ENCODE results near the gene PPP1R14B. TPM values are rescaled to one million over a fixed set of nuclear protein-coding genes. Genes with fewer than 3 reads are reported as not detected.

PPP1R14B gene
- total RNA-seq, 1 donor from 2014 or later, result 76.5 TPM

DNA sequence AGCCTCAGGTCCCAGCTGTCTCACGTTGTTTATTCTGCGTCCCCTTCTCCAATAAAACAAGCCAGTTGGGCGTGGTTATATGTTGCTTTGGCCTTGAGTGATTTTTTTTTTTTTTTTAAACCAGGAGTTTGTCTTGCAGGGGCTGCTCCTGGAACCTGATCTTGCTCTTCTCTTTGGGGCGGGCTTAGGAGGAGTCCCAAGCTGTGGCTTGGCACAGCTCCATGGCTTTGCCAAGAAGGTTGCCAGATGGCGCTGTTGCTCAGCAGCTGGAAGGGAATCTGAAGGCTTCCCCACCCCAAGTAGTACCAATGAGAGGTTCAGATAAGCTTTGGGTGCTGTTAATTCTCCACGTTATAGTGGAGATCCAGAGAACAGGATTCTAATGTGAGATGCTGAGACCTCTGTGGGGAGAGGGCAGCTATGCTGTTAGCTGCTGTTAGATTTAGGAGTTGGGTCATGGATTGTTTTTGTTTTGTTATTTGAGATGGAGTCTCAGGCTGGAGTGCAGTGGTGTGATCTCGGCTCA lies 42.2 kb downstream of the PPP1R14B start:
- peaks cover 48% of the 10 kb centered on the region for H3K36me3 ChIP-seq

DNA sequence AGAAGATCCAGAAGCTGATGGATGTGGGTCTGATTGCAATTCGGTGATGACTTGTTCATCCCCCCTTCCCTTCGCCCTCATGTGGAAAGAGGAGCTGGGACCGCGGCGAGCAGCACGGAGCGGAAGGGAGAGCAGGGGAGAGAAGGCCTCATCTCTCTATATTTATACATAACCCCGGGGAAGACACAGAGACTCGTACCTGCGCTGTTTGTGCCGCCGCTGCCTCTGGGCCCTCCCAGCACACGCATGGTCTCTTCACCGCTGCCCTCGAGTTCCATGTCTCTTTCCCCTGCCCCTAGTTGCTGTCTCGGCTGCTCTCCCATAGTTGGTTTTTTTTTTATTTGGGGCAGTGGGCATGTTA lies 42.7 kb downstream of the PPP1R14B start:
- TF ChIP-seq, protein P1, sequence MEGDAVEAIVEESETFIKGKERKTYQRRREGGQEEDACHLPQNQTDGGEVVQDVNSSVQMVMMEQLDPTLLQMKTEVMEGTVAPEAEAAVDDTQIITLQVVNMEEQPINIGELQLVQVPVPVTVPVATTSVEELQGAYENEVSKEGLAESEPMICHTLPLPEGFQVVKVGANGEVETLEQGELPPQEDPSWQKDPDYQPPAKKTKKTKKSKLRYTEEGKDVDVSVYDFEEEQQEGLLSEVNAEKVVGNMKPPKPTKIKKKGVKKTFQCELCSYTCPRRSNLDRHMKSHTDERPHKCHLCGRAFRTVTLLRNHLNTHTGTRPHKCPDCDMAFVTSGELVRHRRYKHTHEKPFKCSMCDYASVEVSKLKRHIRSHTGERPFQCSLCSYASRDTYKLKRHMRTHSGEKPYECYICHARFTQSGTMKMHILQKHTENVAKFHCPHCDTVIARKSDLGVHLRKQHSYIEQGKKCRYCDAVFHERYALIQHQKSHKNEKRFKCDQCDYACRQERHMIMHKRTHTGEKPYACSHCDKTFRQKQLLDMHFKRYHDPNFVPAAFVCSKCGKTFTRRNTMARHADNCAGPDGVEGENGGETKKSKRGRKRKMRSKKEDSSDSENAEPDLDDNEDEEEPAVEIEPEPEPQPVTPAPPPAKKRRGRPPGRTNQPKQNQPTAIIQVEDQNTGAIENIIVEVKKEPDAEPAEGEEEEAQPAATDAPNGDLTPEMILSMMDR (IDR thresholded peaks at IDR 0.05), result no peak
- Histone ChIP-seq H3K4me1 (peaks cover 47% of the 10 kb centered on the region), H3K27me3 (no peaks in the 10 kb centered on the region), H3K36me3 (peaks cover 53% of the 10 kb centered on the region), H3K4me3 (no peak overlapping the region), H3K27ac (no peak overlapping the region), H3K9me3 (no peaks in the 10 kb centered on the region)
- intact Hi-C loops (cut with DNase I), result loop anchor here (5.0 kb wide), 1 partner anchor 98 kb away; the partner anchor contains the start of gene CATSPERZ
- ATAC-seq, result no peak
- no peak for DNase-seq

More for the DNA sequence above, 42.2 kb downstream of the PPP1R14B start:
- TF ChIP-seq, protein P1 (IDR thresholded peaks at IDR 0.05), result peak; percentile 76
- Histone ChIP-seq H3K9me3 (no peaks in the 10 kb centered on the region), H3K4me1 (peaks cover 47% of the 10 kb centered on the region), H3K27ac (no peak overlapping the region), H3K27me3 (no peaks in the 10 kb centered on the region), H3K4me3 (no peak overlapping the region)
- intact Hi-C loops (cut with DNase I), result loop anchor here (5.0 kb wide), 1 partner anchor 98 kb away; the partner anchor contains the start of gene CATSPERZ
- ATAC-seq (peak; percentile 76), DNase-seq (peak; percentile 90)

DNA sequence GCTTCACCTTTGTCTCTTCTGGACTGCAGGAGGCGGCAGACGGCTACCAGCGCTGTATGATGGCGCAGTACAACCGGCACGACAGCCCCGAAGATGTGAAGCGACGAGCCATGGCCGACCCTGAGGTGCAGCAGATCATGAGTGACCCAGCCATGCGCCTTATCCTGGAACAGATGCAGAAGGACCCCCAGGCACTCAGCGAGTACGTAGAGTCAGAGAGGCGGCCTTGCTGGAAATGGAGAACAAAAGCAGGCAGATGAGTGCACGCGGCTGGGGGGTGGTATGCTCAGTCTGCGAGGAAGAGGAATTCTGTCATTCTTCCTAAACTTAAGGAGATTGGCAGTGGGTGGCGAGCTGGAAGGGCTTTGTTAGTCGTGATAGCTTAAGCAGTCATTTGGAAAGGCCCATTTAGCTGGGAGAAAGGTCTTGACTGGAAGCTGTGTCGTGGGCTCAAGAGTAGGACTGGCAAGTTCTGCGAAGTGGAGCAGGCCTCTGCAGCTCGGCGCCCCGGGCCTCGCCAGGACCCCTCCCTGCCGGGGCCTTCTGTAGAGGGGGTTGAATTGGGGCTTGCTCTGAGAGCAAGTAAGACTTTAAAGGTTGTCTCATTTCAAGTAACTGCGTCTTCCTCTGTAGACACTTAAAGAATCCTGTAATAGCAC lies 43.2 kb downstream of the PPP1R14B start:
- H3K9me3 ChIP-seq, result no peaks in the 10 kb centered on the region
- H3K4me3 ChIP-seq, result no peak overlapping the region
- H3K27me3 ChIP-seq, result no peaks in the 10 kb centered on the region
- ATAC-seq (no peak), DNase-seq (no peak)
- H3K36me3 ChIP-seq, result peaks cover 58% of the 10 kb centered on the region
- H3K4me1 ChIP-seq, result peaks cover 42% of the 10 kb centered on the region
- intact Hi-C loops (cut with DNase I), result loop anchor here (5.0 kb wide), 1 partner anchor 99 kb away; the partner anchor contains the start of gene CATSPERZ
- TF ChIP-seq, protein P1 (IDR thresholded peaks at IDR 0.05), result no peak
- H3K27ac ChIP-seq, result no peak overlapping the region

DNA sequence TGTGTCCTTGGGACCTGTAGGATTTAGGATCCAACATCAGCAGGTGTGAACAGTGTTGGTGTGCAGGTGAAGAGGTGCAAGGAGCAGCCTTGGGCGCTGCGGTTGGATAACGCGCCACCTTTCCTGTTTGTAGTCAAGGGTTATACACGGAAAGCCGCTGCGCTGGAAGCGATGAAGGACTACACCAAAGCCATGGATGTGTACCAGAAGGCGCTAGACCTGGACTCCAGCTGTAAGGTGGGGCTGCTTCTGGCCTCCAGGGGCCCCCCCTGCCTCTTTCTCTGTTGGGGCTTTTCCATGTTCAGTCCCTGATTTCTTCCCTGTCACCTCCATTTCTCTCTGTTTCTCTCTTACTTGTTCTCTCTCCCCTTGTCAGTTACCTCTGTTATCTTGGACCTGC lies 43.8 kb downstream of the PPP1R14B start:
- peaks cover 36% of the 10 kb centered on the region for H3K4me1 ChIP-seq
- no peaks in the 10 kb centered on the region for H3K9me3 ChIP-seq
- H3K4me3 ChIP-seq, result no peak overlapping the region
- no peaks in the 10 kb centered on the region for H3K27me3 ChIP-seq
- H3K36me3 ChIP-seq, result peaks cover 63% of the 10 kb centered on the region
- intact Hi-C loops (cut with DNase I), result loop anchor here (5.0 kb wide), 1 partner anchor 99 kb away; the partner anchor contains the start of gene CATSPERZ
- H3K27ac ChIP-seq, result no peak overlapping the region
- DNase-seq, result no peak
- TF ChIP-seq, protein P1 (IDR thresholded peaks at IDR 0.05), result no peak
- ATAC-seq, result no peak

DNA sequence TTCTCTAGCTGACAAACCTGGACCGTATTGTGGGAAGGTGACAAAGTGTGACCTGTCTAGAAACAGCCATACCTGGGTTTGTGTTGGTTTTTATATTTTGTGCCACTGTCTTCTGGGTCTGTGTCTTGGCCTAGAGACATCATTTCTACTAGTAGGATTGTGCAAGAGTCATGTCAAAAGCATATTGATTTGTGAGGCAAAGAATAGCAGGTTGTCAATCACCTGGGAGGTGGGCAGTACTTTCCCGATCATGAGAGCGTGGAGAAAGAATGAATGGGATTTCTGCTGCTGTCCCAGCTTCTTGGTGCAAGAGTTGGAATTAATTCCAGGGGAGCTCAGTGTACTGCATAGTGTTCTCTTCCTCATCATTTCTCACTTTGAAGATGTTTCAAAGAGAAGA lies 45.2 kb downstream of the PPP1R14B start:
- no peaks in the 10 kb centered on the region for H3K9me3 ChIP-seq
- peaks cover 78% of the 10 kb centered on the region for H3K36me3 ChIP-seq
- H3K27me3 ChIP-seq, result no peaks in the 10 kb centered on the region
- TF ChIP-seq, protein P1 (IDR thresholded peaks at IDR 0.05), result no peak
- H3K4me3 ChIP-seq, result no peak overlapping the region
- ATAC-seq (no peak), DNase-seq (no peak)
- intact Hi-C loops (cut with DNase I), result loop anchor here (5.0 kb wide), 1 partner anchor 101 kb away; the partner anchor contains the start of gene CATSPERZ
- H3K27ac ChIP-seq, result no peak overlapping the region
- H3K4me1 ChIP-seq, result peaks cover 22% of the 10 kb centered on the region

Measured in upper lobe of right lung (tissue), 1 donor.